GM10266 (cell line): ENCODE measurements around the gene HSD11B1L.

ENCODE experiments used
- DNase-seq: peaks from one replicate; pipeline ENCODE4 v3.0.0; 2012; ENCODE audit errors: extremely low spot score
- CTCF ChIP-seq: IDR thresholded peaks from 2 replicates; pipeline ENCODE4 v1.5.1; 2012; ENCODE audit warnings: mild to moderate bottlenecking, low read depth; ENCODE audit not compliant: control insufficient read depth, insufficient read depth; ENCODE audit errors: missing control alignments

HSD11B1L gene

GRCh38 chr19:5641171-5641570, 39.7 kb upstream of the HSD11B1L start:
- no peak for DNase-seq
- no peak for TF ChIP-seq CTCF

GRCh38 chr19:5642204-5642603, 38.6 kb upstream of the HSD11B1L start:
- TF ChIP-seq CTCF: no peak
- no peak for DNase-seq

GRCh38 chr19:5643060-5643459, 37.8 kb upstream of the HSD11B1L start:
- no peak for DNase-seq
- no peak for TF ChIP-seq CTCF

GRCh38 chr19:5644037-5644436, 36.8 kb upstream of the HSD11B1L start:
- TF ChIP-seq CTCF: no peak

GRCh38 chr19:5645409-5645808, 35.4 kb upstream of the HSD11B1L start:
- TF ChIP-seq CTCF: no peak
- no peak for DNase-seq

More at GRCh38 chr19:5644037-5644436, 36.8 kb upstream of the HSD11B1L start:
- no peak for DNase-seq

- no peak for TF ChIP-seq CTCF
- DNase-seq: no peak
These were observed 34.1 kb upstream of the HSD11B1L start for GRCh38 chr19:5646703-5647102.

- no peak for TF ChIP-seq CTCF
These were observed 32.4 kb upstream of the HSD11B1L start for GRCh38 chr19:5648464-5648863.

More at GRCh38 chr19:5648464-5648863, 32.4 kb upstream of the HSD11B1L start:
- no peak for DNase-seq
